HG03460 (cell line): ENCODE data around the gene C20orf141.

Experiments used
- ATAC-seq: cut with Tn5 transposase; IDR thresholded peaks from one replicate; pipeline ENCODE4 v1.9.1; 2021; ENCODE audit not compliant: unreplicated experiment

The C20orf141 gene

GRCh38 chr20:2846698-2847097 lies 31.9 kb downstream of the C20orf141 start:
- ATAC-seq = no peak

DNA sequence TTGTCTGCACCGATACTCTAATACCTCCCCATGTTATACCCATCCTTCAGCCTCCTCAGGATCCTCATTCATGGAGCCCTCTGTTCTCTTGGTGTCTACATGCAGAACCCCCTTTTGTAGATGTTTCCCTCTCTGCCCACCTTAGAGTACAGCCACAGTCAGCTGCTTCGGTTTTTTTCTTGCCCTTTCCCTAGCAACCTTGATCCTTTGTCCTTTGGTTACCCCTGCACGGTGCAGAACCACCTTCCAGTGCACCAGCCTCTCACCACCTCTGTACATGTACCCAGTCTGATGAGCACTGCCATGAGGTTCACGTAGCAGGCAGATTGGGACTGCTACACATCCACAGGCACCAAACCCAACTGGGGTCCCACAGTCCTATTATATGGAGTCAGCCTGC lies 33.0 kb downstream of the C20orf141 start:
- ATAC-seq = no peak

DNA sequence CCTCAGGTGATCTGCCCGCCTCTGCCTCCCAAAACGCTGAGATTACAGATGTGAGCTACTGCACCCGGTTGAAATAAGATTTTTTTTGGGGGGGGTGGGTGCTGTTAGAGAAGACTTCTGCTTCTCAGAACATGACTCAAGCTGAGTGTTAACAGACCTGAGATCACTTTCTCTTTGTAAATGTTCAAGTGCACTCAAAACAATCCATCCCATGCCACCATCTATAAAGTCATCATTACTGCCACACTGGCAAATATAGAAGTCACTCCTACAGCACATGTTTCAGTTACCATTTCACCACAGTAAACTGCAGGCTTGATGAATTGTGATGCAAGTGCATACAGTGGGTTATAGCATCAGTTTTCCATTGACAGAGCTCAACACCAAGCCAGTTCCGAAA lies 34.7 kb downstream of the C20orf141 start:
- ATAC-seq = no peak

- ATAC-seq = no peak
These were observed 36.3 kb downstream of the C20orf141 start for GRCh38 chr20:2851086-2851485.

GRCh38 chr20:2858591-2858990 lies 43.8 kb downstream of the C20orf141 start:
- no peak for ATAC-seq

DNA sequence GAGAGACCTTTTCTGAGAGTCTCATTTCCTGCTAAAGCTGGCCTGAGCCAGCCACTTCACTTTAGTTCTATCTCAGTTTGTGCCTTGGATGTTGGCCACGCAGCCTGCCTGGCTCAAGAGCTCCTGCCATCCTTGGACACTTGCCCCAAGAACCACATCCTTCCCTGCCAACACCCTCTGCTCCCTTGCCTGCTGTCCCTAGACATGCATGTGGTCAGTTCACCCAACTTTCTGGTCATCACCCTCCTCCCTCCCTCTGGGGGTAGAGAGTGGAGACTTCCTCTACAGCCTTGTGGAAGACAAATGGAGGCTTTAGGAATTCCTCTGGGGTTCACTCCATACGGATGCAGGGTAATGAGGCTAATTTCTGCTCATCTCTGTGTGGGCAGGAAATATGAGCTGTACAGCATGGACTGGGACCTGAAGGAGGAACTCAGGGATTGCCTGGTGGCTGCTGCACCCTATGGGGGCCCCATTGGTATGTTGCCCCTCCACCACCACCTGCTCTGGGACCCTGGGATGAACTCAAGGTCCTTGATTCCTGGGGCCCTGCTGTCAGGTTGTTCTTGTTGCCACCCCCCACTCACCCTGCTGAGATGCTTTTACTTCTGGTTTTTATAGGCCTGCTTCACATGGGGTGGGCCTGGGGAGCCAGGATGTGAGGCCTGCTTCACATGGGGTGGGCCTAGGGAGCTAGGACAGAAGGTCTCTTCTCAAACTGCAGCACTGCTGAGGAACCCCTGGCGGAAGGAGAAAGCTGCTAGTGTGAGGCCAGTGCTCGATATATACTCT lies 44.7 kb downstream of the C20orf141 start:
- no peak for ATAC-seq

GRCh38 chr20:2864626-2865025 lies 49.8 kb downstream of the C20orf141 start:
- ATAC-seq = no peak

DNA sequence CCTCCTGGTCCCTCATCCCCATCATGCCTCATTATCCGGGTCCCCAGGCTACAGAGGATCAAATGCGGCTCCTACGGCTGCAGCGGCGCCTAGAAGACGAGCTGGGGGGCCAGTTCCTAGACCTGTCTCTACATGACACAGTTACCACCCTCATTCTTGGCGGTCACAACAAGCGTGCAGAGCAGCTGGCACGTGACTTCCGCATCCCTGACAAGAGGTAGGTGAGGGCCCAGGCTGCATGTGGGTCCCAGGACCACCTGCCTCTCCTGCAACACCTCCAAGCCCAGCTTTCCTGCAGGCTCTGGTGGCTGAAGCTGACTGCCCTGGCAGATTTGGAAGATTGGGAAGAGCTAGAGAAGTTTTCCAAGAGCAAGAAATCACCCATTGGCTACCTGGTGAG lies 50.3 kb downstream of the C20orf141 start:
- ATAC-seq = no peak
